ENCODE measurements around the gene FYN. TPM values are rescaled to one million over a fixed set of nuclear protein-coding genes. Genes with fewer than 3 reads are reported as not detected.
A peak's percentile ranks its signal among the peaks of the same experiment; 100 is the strongest.

FYN gene
- total and polyA plus RNA-seq, 2 of the 8 experiments (the other 6 are each of a cell fraction or from before 2014, with no cell fraction given) = 46.8 to 97.2 TPM

GRCh38 chr6:111846066-111846465 is 27.2 kb downstream of the FYN start:
- H3K18ac ChIP-seq (ENCODE audit: extremely low read depth, low read length) = no peak overlapping the region
- no peak overlapping the region for H2BK120ac ChIP-seq (replicated peaks; ENCODE audit: low read depth, low read length)
- WGBS, 2 experiments (ENCODE audit: extremely low coverage in 1 of 2, insufficient coverage in 1 of 2, insufficient read length in 1 of 2, insufficient replicate concordance in 2 of 2, low coverage in 1 of 2, low lambda C conversion rate in 2 of 2, missing lambda C conversion rate in 1 of 2) = 79% methylated on average over 4 of the region's 4 CpGs; no CpG with 5 or more reads in 1 of the 2 experiments
- peaks cover 4 to 49% of the 10 kb centered on the region in 2 experiments; a peak in 2 of 4 replicates for H3K79me2 ChIP-seq (ENCODE audit: control insufficient read depth in 1 of 2, insufficient read depth in 2 of 2, low read length in 2 of 2)
- H4K91ac ChIP-seq (replicated peaks; ENCODE audit: insufficient read length, low read length) = no peak overlapping the region
- no peak overlapping the region for H3K56ac ChIP-seq (replicated peaks; ENCODE audit: insufficient read length, low read depth, low read length)
- no peak for DNase-seq (ENCODE audit: low read depth in 1 of 2, low spot score in 2 of 2)
- no peak overlapping the region for H2BK20ac ChIP-seq (ENCODE audit: low read length)
- ChIA-PET POLR2A (ENCODE audit: partially characterized antibody) (interaction anchor here (0.8 to 0.9 kb wide), 2 partner anchors 16 to 19 kb away, joined by 3 to 4 read pairs; no protein-coding TSS in a partner anchor), CTCF (ENCODE audit: partially characterized antibody) (interaction anchor here (1.2 to 5.1 kb wide), 5 partner anchors 10 to 137 kb away, joined by 3 to 29 read pairs (median 4); no protein-coding TSS in a partner anchor)
- no peak overlapping the region for H4K8ac ChIP-seq (ENCODE audit: extremely low read depth, insufficient read depth, low read length)
- H2AK5ac ChIP-seq (ENCODE audit: low read depth, low read length) = 0 out of 2 replicates have a peak overlapping the region, but pooled peaks have one; percentile 2
- peaks cover 0 to 22% of the 10 kb centered on the region in 2 experiments for H4K20me1 ChIP-seq (replicated peaks in 1 of 2; ENCODE audit: control insufficient read depth in 1 of 2, insufficient read depth in 2 of 2, low read length in 2 of 2)
- H3K4me2 ChIP-seq (ENCODE audit: insufficient read depth in 1 of 2, low read depth in 2 of 2, low read length in 2 of 2) = no peak overlapping the region
- H3K14ac ChIP-seq (ENCODE audit: insufficient read length) = no peak overlapping the region
- peaks cover 16 to 35% (median 28%) of the 10 kb centered on the region in 4 experiments for H3K4me1 ChIP-seq (replicated peaks in 1 of 4; ENCODE audit: control insufficient read depth in 3 of 4, insufficient read depth in 4 of 4, low read length in 3 of 4)
- H3K23ac ChIP-seq (ENCODE audit: insufficient read length) = no peak overlapping the region
- H3K9ac ChIP-seq (replicated peaks in 1 of 4; ENCODE audit: extremely low read depth in 1 of 4, low read depth in 3 of 4, low read length in 3 of 4) = no peak overlapping the region
- FAIRE-seq = no peak
- no peak overlapping the region for H2BK15ac ChIP-seq (ENCODE audit: low read length)
- no peak overlapping the region for H3K27ac ChIP-seq (ENCODE audit: low read depth, low read length)
- peaks cover 16% of the 10 kb centered on the region; the same call in 1 of the 2 replicates for H3K79me1 ChIP-seq (ENCODE audit: low read depth, low read length)
- H3K27me3 ChIP-seq (replicated peaks in 1 of 4; ENCODE audit: control insufficient read depth in 3 of 4, extremely low read depth in 1 of 4, insufficient read depth in 3 of 4, low read length in 3 of 4) = no peaks in the 10 kb centered on the region
- no peak overlapping the region for H3K4me3 ChIP-seq (ENCODE audit: extremely low read depth in 1 of 4, insufficient read depth in 2 of 4, low read depth in 3 of 4, low read length in 4 of 4)
- H2BK5ac ChIP-seq (ENCODE audit: low read depth, low read length) = no peak overlapping the region
- no peak overlapping the region for H4K5ac ChIP-seq (ENCODE audit: insufficient read length, low read depth, low read length)
- no peaks in the 10 kb centered on the region for H3K36me3 ChIP-seq (ENCODE audit: control insufficient read depth in 2 of 4, insufficient read depth in 4 of 4, low read length in 3 of 4)
- H2BK12ac ChIP-seq (ENCODE audit: low read depth, low read length) = no peak overlapping the region
- no peaks in the 10 kb centered on the region for H3K9me3 ChIP-seq (ENCODE audit: insufficient read depth in 2 of 2, low read depth in 1 of 2, low read length in 1 of 2)
- no peaks in the 10 kb centered on the region for H3K23me2 ChIP-seq (ENCODE audit: low read depth, low read length)
- H2AFZ ChIP-seq (ENCODE audit: low read length) = no peak overlapping the region
- H3K4ac ChIP-seq (replicated peaks; ENCODE audit: insufficient read length, low read depth, low read length) = no peak overlapping the region
- TF ChIP-seq SP4 (IDR thresholded peaks at IDR 0.05; ENCODE audit: low read length) = no peak
- TF ChIP-seq TCF12 (IDR thresholded peaks at IDR 0.05; ENCODE audit: low read depth, low read length) = no peak
- no peak for TF ChIP-seq BCL11A (IDR thresholded peaks at IDR 0.05; ENCODE audit: low read depth in 2 of 2, low read length in 2 of 2)
- TF ChIP-seq SIN3A (conservative IDR thresholded peaks at IDR 0.05 in 1 of 2, IDR thresholded peaks at IDR 0.05 in 1 of 2; ENCODE audit: low read depth in 1 of 2, low read length in 2 of 2) = no peak
